NCI-H128 (cell line): ENCODE data around the gene MARK1.

ENCODE experiments used
- DNase-seq: peaks from one replicate; lab custom pipeline; 2025; ENCODE audit not compliant: unreplicated experiment; lab: John Stamatoyannopoulos, UW

The MARK1 gene

DNA sequence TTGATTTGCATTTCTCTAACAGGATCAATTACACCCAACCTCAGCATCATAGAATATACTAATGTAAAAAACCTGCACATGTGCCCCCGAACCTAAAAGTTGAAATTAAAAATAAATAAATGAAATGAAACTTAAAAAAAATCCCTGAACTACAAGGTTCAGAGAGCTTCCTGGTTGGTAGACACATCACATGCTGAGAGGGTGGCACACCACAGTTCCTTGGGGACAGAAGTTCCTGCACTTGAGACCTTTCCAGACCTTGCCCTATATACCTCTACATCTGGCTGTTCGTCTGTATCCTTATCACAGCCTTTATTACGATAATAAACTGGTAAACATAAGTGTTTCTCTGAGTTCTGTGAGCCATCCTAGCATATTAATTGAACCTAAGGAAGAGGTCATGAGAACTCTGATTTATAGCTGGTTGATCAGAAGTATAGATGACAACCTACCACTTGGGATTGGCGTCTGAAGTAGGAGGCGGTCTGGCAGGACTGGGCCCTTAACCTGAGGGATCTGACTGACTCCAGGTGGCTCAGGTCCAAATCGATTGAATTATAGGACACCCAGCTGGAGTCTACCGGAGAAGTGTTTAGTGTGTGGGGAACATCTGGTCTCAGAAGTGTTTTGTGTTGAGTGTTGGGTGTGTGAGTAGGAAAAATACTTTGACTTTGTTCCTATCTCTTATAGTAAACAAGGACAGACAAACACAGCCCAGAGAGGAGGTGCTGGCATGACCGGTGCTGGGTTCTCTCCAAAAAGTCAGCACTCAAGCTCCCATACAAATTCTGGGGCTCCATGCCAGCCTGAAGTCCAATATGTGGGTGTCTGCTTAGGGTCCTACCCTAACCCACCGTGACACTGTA lies 181.2 kb downstream of the MARK1 start:
- no peak for DNase-seq

DNA sequence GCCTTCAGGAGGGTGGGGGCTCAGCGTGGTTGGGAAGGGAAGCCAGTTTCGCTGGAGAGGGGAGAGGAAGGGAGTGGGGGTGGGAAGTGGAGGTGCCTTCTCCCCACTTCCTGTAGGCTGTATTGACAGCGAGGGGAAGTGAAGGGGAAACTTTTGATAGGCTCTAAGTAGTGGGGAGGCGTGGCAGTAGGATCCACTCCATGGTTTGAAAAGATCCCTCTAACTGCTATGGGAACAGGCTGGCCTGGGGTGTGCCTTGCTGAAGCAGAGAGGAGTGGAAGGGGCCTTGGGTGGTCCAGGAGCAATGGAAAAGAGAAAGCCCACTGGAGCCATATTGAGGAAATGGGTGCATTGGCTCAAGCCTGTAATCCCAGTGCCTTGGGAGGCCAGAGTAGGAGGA lies 182.4 kb downstream of the MARK1 start:
- no peak for DNase-seq

DNA sequence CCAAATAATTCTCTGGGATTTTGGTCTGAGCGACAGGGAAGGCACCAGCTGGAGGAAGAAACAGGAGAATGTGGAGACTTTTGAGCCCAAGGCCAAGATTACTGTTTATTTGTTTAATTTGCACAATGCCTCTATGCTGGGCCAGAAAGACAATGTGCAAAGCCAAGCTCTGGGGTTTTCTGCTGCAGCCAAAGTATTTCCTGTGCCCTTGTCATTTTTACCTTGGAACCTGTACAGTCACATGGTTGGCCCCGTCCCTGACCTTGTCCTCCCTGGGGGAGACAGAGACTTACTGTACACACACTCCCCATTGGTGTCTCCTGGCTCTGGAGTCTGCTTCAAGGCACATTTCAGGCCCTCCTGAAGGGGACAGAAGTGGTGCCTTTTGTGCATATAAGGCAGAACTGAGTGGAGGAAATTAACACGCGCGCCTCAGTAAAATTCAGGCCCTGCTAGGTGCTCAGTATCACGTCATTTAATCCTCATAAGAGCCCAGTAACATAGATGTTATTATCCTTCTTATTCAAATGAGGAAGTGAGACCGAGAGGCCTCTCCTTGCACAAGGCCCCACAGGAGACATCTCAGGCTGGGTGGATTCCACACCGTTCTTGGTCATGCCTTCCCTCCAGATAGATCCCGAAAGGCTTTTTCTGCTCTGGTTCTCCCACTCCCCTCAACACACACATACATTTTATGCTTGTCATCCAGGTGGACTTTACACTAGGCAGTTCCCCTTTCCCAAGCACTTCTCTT lies 183.3 kb downstream of the MARK1 start:
- no peak for DNase-seq
